ENCODE results near the gene TMEM89.

Gene TMEM89

DNA sequence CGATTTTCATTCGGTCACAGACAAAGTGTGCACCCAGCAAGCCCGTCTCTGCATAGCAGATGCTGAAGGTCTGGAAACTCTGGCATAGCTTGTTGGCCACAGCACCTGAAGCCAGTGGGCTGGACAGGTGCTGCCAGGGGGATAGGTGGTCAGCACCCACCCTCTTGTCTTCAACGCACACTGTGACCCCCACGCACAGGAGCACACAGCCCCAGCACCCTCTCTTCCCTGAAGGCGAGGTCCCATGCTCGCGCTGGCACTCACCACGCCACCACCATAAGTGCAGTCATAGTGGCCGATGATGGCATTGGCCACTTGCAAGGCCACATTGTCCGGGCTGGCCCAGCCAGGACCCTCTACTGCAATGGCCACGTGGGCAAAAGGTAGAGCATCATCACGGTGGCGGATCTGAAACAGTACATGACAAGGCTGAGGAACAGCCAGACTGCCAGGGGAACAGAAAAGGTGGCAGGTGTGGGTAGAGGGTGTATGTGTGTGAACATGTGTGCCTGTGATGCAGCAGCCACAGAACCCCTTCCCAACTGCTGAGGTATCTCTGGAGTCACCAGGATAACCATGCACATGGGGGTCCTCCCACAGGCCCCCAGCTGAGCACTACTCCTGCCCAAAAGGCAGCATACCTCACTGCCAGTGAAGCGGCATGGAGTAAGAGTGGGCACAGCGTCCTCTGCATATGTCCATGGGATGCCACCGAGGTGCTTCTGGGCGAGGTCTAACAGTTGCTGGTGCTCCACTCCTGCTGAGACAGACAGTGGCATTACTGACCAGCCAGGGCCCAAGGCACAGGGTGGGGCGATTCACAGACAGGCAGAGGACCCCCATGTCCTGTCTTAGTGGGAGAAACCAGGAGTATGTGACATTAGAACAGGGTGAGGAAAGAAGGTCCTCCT is 20.6 kb downstream of the TMEM89 start:
- CTCF ChIA-PET = interaction anchor here (0.7 kb wide), 1 partner anchor 10 kb away, joined by 3 read pairs; no protein-coding TSS in a partner anchor
- Histone ChIP-seq H3K27ac (ENCODE audit: extremely low read depth, low read depth, low read length) (no peak overlapping the region), H3K4me1 (ENCODE audit: control insufficient read depth, insufficient read depth, low read length) (no peaks in the 10 kb centered on the region; the same call in 1 of the 2 replicates), H3K9me3 (ENCODE audit: control insufficient read depth, insufficient read depth, low read depth, low read length) (no peaks in the 10 kb centered on the region), H3K4me3 (ENCODE audit: low read depth, low read length) (no peak overlapping the region), H3K36me3 (ENCODE audit: control insufficient read depth in 2 of 2, insufficient read depth in 1 of 2, low read length in 2 of 2) (peaks cover 6 to 91% of the 10 kb centered on the region in 2 experiments; a peak in 2 of 3 replicates)
- POLR2A ChIA-PET = interaction anchor here (1.0 kb wide), 1 partner anchor 23 kb away, joined by 5 read pairs; no protein-coding TSS in a partner anchor
- TF ChIP-seq HOXC10 (CRISPR knock-in tag; IDR thresholded peaks at IDR 0.05) = no peak
- TF ChIP-seq SETDB1 (IDR thresholded peaks at IDR 0.05; ENCODE audit: insufficient read length, low read length) = no peak
- TF ChIP-seq ZNF624 (tag by site-specific recombination; IDR thresholded peaks at IDR 0.05) = no peak
- no peak for TF ChIP-seq ZNF677 (tag by site-specific recombination; IDR thresholded peaks at IDR 0.05)
- no peak for TF ChIP-seq ZNF24 (tag by site-specific recombination; IDR thresholded peaks at IDR 0.05)
- TF ChIP-seq, protein P1, sequence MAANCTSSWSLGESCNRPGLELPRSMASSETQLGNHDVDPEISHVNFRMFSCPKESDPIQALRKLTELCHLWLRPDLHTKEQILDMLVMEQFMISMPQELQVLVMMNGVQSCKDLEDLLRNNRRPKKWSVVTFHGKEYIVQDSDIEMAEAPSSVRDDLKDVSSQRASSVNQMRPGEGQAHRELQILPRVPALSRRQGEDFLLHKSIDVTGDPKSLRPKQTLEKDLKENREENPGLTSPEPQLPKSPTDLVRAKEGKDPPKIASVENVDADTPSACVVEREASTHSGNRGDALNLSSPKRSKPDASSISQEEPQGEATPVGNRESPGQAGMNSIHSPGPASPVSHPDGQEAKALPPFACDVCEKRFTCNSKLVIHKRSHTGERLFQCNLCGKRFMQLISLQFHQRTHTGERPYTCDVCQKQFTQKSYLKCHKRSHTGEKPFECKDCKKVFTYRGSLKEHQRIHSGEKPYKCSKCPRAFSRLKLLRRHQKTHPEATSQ (tag by site-specific recombination; IDR thresholded peaks at IDR 0.05) = no peak
- no peak for TF ChIP-seq YY1 (tag by site-specific recombination; IDR thresholded peaks at IDR 0.05)
- 0 out of 2 replicates have a peak, but pooled peaks have one; percentile 18 for TF ChIP-seq GLIS2 (tag by site-specific recombination; IDR thresholded peaks at IDR 0.05)
- no peak for TF ChIP-seq REPIN1 (tag by site-specific recombination; IDR thresholded peaks at IDR 0.05; ENCODE audit: low read depth)
- TF ChIP-seq ZNF600 (tag by site-specific recombination; IDR thresholded peaks at IDR 0.05) = 0 out of 2 replicates have a peak, but pooled peaks have one; percentile 10
- TF ChIP-seq ZFP69B (tag by site-specific recombination; IDR thresholded peaks at IDR 0.05) = no peak
- TF ChIP-seq MEIS1 (CRISPR knock-in tag; IDR thresholded peaks at IDR 0.05; ENCODE audit: borderline replicate concordance) = no peak
- no peak for TF ChIP-seq ZSCAN16 (tag by site-specific recombination; IDR thresholded peaks at IDR 0.05)

DNA sequence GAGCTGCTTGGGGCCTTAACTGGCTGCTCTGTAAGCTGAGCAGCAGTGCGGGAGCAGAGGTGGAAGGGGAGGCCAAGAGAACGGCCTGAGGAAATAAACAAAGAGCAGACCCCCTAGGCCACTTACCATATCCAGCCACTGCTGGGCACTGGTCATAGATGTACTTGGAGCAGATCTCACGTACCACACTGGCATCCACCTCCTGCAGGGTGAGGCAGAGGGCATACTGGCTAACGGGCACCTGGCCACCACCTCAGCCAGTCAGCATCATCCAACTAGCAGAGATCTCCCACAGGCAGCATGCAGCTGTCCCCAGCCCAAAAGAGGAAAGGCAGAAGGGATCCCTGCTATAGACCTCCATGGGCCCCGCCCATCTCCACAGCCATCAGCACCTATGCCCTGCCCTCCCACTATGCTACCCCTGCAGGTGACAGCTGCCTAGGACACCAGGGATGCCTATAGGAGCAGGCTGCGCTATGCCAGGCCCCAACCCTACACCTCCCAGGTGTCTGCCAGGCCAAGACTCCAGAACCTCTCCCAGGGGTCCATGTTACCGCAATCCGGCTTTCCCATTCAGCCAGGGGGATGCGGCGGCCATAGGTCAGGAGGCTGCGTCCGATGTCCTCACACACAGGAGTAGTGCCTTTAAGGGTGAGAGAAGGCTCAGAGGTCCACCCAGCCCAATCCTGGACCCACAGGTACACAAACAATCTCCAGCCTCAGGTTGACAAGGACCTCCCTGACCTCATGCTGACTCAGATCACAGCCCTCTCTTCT is 21.9 kb downstream of the TMEM89 start:
- TF ChIP-seq ZNF2 (tag by site-specific recombination; IDR thresholded peaks at IDR 0.05) (no peak), ZNF624 (tag by site-specific recombination; IDR thresholded peaks at IDR 0.05) (no peak), ZNF335 (tag by site-specific recombination; conservative IDR thresholded peaks at IDR 0.05) (peak; percentile 56), IKZF3 (tag by site-specific recombination; IDR thresholded peaks at IDR 0.05) (no peak)
- Histone ChIP-seq H3K4me1 (ENCODE audit: control insufficient read depth, insufficient read depth, low read length) (no peaks in the 10 kb centered on the region; the same call in 1 of the 2 replicates), H3K4me3 (ENCODE audit: low read depth, low read length) (no peak overlapping the region), H3K9me3 (ENCODE audit: control insufficient read depth, insufficient read depth, low read depth, low read length) (no peaks in the 10 kb centered on the region), H3K36me3 (ENCODE audit: control insufficient read depth in 2 of 2, insufficient read depth in 1 of 2, low read length in 2 of 2) (peaks cover 6 to 79% of the 10 kb centered on the region in 2 experiments; a peak in 2 of 3 replicates), H3K27ac (ENCODE audit: extremely low read depth, low read depth, low read length) (no peak overlapping the region)
- ChIA-PET CTCF (no interaction called here), POLR2A (interaction anchor here (1.8 kb wide), 1 partner anchor 36 kb away, joined by 5 read pairs; the partner anchor contains the start of gene SLC26A6)

DNA sequence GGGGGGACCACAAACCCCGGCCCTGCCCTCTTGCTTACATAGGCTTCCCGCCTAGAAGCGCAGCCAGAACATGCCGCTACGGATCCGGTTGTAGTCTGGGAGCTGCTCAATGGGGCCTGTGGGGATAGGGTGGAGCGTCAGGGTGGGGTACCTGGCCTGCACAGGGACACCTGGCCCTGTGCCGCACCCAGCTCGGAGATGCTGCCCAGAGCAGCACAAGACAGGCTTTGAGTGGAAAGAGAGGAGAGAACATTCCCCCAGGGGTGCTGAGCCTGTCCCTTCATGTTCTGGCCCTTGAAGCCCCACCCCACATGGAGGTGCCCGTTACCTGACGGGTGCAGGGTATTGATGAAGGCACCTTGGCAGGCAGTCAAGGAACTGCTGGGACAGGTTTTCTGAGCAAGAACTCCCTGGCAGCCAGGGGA is 22.5 kb downstream of the TMEM89 start:
- Histone ChIP-seq H3K36me3 (ENCODE audit: control insufficient read depth in 2 of 2, insufficient read depth in 1 of 2, low read length in 2 of 2) (peaks cover 6 to 72% of the 10 kb centered on the region in 2 experiments; a peak in 2 of 3 replicates), H3K27ac (ENCODE audit: extremely low read depth, low read depth, low read length) (peak overlapping the region; percentile 64), H3K4me3 (ENCODE audit: low read depth, low read length) (no peak overlapping the region), H3K4me1 (ENCODE audit: control insufficient read depth, insufficient read depth, low read length) (no peaks in the 10 kb centered on the region; the same call in 1 of the 2 replicates), H3K9me3 (ENCODE audit: control insufficient read depth, insufficient read depth, low read depth, low read length) (no peaks in the 10 kb centered on the region)
- ChIA-PET POLR2A (interaction anchor here (1.8 kb wide), 1 partner anchor 36 kb away, joined by 5 read pairs; the partner anchor contains the start of gene SLC26A6), CTCF (no interaction called here)
- no peak for TF ChIP-seq ZNF16 (tag by site-specific recombination; IDR thresholded peaks at IDR 0.05; ENCODE audit: low read depth)
- peak; percentile 88 for TF ChIP-seq ZNF600 (tag by site-specific recombination; IDR thresholded peaks at IDR 0.05)

All from HEK293 (cell line).